NOMO-1 (cell line): ENCODE data around the gene EPDR1.

ENCODE experiments used
- DNase-seq, 2 experiments: peaks; one replicate each; lab custom pipeline; 2025; ENCODE audit not compliant: unreplicated experiment in 2 of 2; lab: John Stamatoyannopoulos, UW

EPDR1 gene

GRCh38 chr7:37920305-37920848 is at the start of gene EPDR1:
TSS of gene EPDR1 (plus strand) at chr7:37920640. CDS start at chr7:37920940, 300 bp downstream.
- DNase-seq: peak; percentile 60 to 62

- DNase-seq: no peak
Observed at GRCh38 chr7:37882086-37882485, 38.4 kb upstream of the EPDR1 start.

- DNase-seq: no peak
Observed at GRCh38 chr7:37893359-37893758, 27.1 kb upstream of the EPDR1 start.

GRCh38 chr7:37894671-37895070 is 25.8 kb upstream of the EPDR1 start:
- DNase-seq: no peak

GRCh38 chr7:37899712-37900247 is 20.7 kb upstream of the EPDR1 start:
- no peak for DNase-seq

- DNase-seq: peak; percentile 0 to 34
Observed at GRCh38 chr7:37901236-37901827, 19.1 kb upstream of the EPDR1 start.

GRCh38 chr7:37901890-37902524 is 18.4 kb upstream of the EPDR1 start:
- DNase-seq: no peak

GRCh38 chr7:37908221-37908788 is 12.1 kb upstream of the EPDR1 start:
- DNase-seq: no peak

GRCh38 chr7:37912756-37913155 is 7.7 kb upstream of the EPDR1 start:
- no peak for DNase-seq

- peak; percentile 35 to 60 for DNase-seq
Observed at GRCh38 chr7:37915438-37915837, 5.0 kb upstream of the EPDR1 start.

- peak; percentile 16 to 18 for DNase-seq
Observed at GRCh38 chr7:37916017-37916672, 4.3 kb upstream of the EPDR1 start.

GRCh38 chr7:37916673-37917660 is 3.5 kb upstream of the EPDR1 start, which contains the start of gene SFRP4:
TSS of gene SFRP4 (minus strand) at chr7:37916817. CDS start at chr7:37916537, 280 bp downstream.
- DNase-seq: peak; percentile 13 to 28

- DNase-seq: no peak
Observed at GRCh38 chr7:37918526-37918925, 1.9 kb upstream of the EPDR1 start.

- DNase-seq: peak; percentile 10 to 49
Observed at GRCh38 chr7:37920849-37921805, 687 bp downstream of the EPDR1 start.

GRCh38 chr7:37921876-37922275 is 1.4 kb downstream of the EPDR1 start:
- no peak for DNase-seq

- no peak for DNase-seq
Observed at GRCh38 chr7:37923996-37924395, 3.6 kb downstream of the EPDR1 start.

GRCh38 chr7:37924491-37925041 is 4.1 kb downstream of the EPDR1 start:
- no peak for DNase-seq

GRCh38 chr7:37925620-37926019 is 5.2 kb downstream of the EPDR1 start:
- DNase-seq: no peak
